ELF-1 (cell line): ENCODE results near the gene OR13C8.

Source experiments
- DNase-seq: peaks from one replicate; pipeline ENCODE4 v3.0.0-alpha.2; 2016; ENCODE audit warnings: low read depth, low spot score

OR13C8 gene

DNA sequence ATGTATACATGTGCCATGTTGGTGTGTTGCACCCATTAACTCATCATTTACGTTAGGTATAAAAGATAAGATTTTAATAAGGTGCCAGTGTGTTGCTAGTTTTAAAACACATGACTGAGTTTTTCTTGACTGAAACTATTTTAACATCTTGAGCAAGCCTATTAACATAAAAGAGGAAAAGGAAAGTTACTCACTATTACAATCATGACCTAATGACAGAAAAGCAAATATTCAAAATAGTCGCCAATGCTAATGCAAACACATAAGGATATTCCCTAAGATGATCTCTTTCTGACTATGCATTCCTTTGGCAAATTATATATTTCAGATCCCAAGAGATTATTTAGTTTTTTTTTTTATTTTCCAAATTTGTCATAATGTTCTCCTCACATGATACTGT is 42.2 kb downstream of the OR13C8 start:
- no peak for DNase-seq

DNA sequence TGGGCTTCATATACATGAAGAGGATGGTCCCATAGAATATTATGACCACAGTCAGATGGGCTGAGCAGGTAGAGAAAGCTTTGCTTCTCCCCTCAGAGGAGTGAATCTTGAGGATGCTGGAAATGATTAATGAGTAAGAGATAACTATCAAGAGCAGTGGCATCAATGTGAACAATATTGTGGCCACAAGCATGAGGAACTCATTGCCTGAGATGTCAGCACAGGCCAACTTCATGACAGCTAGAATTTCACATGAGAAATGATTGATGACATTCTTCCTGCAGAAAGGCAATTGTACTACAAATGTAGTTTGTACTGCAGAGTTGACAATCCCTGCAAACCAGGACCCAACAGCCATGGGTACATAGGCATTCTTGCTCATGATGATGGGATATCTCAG is 48.5 kb downstream of the OR13C8 start:
- no peak for DNase-seq

DNA sequence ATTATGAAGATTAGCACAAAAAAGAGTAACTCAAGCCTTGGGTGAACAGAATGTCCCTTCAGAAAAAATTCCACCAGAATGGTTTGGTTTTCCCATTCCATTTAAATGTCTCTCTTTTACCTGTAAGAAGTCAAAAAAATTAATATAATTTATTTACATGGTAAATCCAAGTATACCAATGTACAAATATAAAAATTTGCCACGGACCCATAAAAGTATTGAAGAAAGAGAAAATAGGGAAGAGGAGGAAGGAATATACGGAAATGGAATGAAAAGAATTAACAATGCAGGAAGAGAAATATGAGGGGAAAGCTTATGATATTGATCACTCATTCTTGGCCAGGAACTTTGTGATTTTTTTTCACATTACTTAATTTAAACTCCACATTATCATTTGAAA is 49.1 kb downstream of the OR13C8 start, which contains the start of gene OR13C9:
OR13C9 (minus strand) TSS at position 101 of the 400 bp plus-strand sequence; CDS start at position 101, 0 bp downstream.
- DNase-seq, result no peak
